ENCODE measurements around the gene INTS2.

GRCh38 chr17:61970030-61970429, 42.2 kb upstream of the INTS2 start:
- TF ChIP-seq GATA2 (IDR thresholded peaks at IDR 0.05; ENCODE audit: low read depth, low read length) (no peak), GATA3 (IDR thresholded peaks at IDR 0.05; ENCODE audit: low read depth, low read length) (no peak)

Data from SH-SY5Y (cell line).